GM23248 (cell line): Measurements from ENCODE around the gene SLC46A1.

ENCODE experiments used
- EZH2 ChIP-seq: fragments of 200-600 bp; sonication (generic); IDR thresholded peaks from 2 replicates; pipeline ENCODE4 v1.6.1; 2018; ENCODE audit warnings: antibody characterized with exemption, mild to moderate bottlenecking; ENCODE audit not compliant: insufficient read depth, poor library complexity, severe bottlenecking
- EZH2phosphoT487 ChIP-seq: fragments of 200-600 bp; sonication (generic); IDR thresholded peaks from 2 replicates; pipeline ENCODE4 v1.6.1; 2018; ENCODE audit warnings: antibody characterized with exemption, moderate library complexity, mild to moderate bottlenecking, low read depth; ENCODE audit not compliant: insufficient read depth

DNA sequence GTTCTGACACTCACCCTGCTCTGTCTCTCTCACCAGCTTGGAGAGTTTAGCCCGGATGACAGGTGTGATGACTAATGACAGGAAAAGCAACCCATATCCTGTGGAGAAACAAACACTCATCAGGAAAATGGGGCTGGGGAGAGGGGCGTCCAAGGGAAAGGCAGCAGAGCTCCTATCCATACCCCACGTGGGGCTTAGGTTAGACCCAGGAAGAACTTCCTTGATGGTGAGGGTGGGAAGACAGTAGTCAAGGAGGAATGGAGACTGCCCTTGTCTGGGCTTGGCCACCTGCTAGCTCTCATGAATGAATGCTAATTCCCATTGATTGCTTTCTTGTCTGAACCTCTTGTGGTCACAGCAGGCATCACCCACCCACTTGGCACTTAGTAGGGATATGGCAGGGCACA is 3.8 kb downstream of the SLC46A1 start:
- TF ChIP-seq EZH2 (no peak), EZH2phosphoT487 (no peak)
